DMS53 treated with DMSO at 0.1 percent for 48 hours (cell line): ENCODE results near the gene KLHDC8B.

Experiments used
- DNase-seq: peaks from one replicate; lab custom pipeline; 2025; ENCODE audit not compliant: unreplicated experiment; lab: John Stamatoyannopoulos, UW

The KLHDC8B gene

GRCh38 chr3:49171119-49171774 lies at the start of gene KLHDC8B:
KLHDC8B (plus strand) TSS chr3:49171598; CDS start chr3:49172770, 1,172 bp downstream.
- no peak for DNase-seq

DNA sequence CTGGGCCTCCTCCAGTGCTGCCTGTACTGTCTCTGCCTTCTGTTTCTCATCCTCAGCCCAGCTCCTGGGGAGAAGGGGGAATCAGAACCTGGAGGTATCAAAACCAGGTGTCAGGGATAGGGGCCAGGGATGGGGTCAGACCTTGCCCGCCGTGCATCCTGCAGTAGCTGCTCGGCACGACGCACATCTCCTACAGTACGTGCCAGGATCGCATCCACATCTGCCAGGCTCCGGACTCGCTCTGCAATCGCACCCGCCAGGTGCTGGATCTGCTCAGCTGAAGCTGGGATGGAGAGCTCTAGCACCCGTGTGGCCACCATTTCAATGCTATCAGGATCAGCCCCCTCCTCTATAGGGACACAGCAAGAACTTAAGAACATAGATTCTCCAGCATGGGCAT lies 49.4 kb upstream of the KLHDC8B start:
- no peak for DNase-seq

GRCh38 chr3:49122451-49122850 lies 48.9 kb upstream of the KLHDC8B start:
- no peak for DNase-seq

DNA sequence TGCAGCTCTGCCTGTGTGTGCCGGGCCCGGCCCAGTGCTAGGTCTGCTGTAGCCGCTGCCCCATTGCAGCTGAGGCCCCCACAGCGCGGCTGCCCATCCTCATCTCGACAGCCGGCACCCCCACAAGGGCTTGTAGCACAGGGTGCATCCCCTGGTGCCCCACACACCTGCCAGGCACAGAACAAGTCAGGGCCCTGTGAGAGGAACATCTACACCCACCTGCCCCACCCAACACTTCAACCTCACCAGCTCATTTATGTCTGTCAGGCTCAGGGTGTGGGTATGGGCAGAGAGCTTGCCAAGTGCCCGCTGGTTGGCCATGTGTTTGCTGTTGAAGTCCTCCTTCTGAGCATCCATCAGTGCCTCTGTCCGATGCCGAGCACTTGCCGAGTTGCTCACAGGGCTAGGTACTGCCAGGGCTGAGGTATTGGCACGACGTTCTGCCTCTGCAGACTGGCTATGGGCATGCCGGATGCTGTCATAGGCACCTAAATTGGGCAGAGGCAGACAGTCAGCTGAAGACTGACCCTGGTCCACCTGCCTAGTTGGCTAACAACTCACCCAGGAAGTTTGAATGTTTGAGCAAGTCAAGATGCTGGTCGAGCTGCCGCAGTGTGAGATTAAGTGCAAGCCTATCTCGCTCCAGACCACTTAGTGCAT lies 48.4 kb upstream of the KLHDC8B start:
- DNase-seq: no peak

GRCh38 chr3:49123687-49124086 lies 47.7 kb upstream of the KLHDC8B start:
- DNase-seq: no peak

DNA sequence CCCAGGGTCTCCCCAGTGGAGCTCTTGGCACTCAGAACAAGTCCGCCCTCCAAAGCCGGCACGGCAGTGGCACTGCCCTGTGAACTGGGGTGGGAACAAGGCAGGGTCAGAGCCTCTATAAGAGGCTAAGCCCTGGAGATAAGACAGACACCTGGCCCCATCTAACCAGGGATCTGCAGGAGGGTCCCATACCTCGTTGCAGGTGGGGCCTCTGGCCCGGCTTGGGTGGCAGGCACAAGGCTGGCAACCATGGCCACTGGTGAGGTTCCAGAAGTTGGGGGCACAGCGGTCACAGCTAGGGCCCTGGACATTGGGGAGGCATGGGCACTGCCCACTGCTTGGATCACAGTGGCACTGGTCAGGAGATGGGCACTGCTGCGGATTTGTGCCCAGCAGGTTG lies 47.2 kb upstream of the KLHDC8B start:
- no peak for DNase-seq

- DNase-seq: no peak
Measured at GRCh38 chr3:49124991-49125670, 46.3 kb upstream of the KLHDC8B start.

GRCh38 chr3:49131040-49131439 lies 40.4 kb upstream of the KLHDC8B start:
- no peak for DNase-seq

GRCh38 chr3:49131576-49131975 lies 39.8 kb upstream of the KLHDC8B start:
- no peak for DNase-seq

- DNase-seq: no peak
Measured at GRCh38 chr3:49132073-49132436, 39.3 kb upstream of the KLHDC8B start.

- no peak for DNase-seq
Measured at GRCh38 chr3:49132437-49133225, 38.8 kb upstream of the KLHDC8B start, which contains the start of gene LAMB2. LAMB2 (minus strand) TSS chr3:49133050; CDS start chr3:49132867, 183 bp downstream.

DNA sequence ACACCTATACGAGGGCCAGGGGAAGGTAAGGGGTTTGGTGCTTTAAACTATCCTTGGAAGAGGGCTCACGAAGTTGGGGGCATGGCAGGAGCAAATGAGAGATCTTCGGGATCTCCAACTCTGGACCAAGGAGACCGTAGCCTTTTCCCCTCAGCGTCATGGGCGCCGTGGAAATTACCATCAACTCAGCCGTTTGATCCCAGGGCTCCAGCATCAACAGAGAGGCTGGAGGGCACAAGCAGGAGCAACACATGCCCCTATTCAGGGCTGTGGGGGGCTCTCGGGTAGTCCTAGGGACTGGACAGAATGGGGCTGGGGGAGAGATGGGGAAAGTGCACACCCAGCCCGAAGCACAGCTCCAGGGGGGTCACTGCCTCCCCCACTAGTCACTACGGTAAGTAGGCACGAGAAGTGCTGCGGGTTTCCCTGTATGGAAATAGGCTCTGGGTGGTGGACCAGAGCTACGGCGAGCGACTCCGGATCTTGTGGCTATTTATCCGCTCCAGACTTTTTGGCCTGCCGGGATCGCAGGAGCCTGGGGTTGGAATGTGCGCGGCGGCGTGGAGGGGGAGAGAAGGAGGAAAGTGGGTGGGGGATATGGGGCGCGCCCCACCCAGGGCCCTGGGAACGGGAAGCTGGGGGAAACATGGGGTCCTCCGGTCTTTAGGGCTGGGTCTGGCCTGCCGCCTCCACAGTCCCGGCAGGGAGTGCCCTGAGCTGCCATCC lies 38.0 kb upstream of the KLHDC8B start:
- DNase-seq: peak; percentile 4

GRCh38 chr3:49134471-49135265 lies 36.7 kb upstream of the KLHDC8B start:
- no peak for DNase-seq

GRCh38 chr3:49135499-49135898 lies 35.9 kb upstream of the KLHDC8B start:
- no peak for DNase-seq

- DNase-seq: no peak
Measured at GRCh38 chr3:49140080-49140479, 31.3 kb upstream of the KLHDC8B start.

GRCh38 chr3:49148159-49148558 lies 23.2 kb upstream of the KLHDC8B start:
- DNase-seq: no peak

GRCh38 chr3:49151610-49152009 lies 19.8 kb upstream of the KLHDC8B start:
- no peak for DNase-seq

DNA sequence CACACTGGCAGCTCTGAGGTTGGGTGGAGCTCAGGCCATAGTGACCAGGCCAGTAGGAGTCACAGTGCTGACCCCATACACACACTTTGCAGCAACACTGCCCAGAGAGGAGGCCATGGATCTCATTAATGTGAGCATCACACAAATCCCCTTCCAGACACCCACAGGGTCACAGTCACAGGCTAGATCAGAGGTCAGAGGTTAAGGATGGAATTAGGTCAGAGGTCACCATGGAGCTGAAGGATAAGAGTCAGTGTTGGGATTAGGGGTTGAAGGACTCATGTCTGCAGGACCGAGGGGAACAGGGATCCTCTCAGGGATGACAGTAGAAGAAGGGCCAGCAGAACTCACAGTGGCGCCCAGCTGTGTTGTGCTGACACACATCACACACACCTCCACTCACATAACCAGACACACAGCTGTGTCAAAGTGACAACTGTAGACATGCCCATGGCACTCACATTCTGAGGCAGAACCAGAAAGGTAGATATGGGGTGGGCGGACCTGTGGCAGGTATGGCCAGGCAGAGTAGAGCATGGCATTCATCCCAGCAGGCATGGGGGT lies 18.0 kb upstream of the KLHDC8B start:
- DNase-seq: no peak

GRCh38 chr3:49157289-49157688 lies 14.1 kb upstream of the KLHDC8B start:
- DNase-seq: no peak
